GM19397 (cell line): ENCODE measurements around the gene INHBE.

Experiments used
- ATAC-seq: cut with Tn5 transposase; IDR thresholded peaks from one replicate; pipeline ENCODE4 v1.9.1; 2021; ENCODE audit warnings: mild to moderate bottlenecking, moderate library complexity; ENCODE audit not compliant: unreplicated experiment

INHBE gene

DNA sequence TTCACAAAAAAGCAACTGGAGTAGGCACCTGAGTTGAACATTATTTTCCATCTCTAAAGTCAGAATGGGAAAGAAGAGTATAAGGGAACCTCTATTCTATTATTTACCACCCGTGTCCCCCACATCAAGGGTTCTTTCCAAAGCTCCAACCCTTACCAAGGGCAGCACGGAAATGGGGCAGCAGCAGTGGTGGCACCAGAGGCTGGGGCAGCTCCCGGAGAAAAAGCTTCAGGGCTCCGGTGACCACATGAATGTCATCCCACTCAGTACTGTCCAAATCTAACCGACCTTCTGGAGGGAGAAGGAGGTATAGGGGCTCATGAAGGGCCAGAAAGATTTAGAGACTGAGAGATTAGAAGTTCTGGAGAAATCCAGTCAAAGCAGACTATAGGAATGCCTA, 18.8 kb downstream of the INHBE start:
- ATAC-seq, result no peak

DNA sequence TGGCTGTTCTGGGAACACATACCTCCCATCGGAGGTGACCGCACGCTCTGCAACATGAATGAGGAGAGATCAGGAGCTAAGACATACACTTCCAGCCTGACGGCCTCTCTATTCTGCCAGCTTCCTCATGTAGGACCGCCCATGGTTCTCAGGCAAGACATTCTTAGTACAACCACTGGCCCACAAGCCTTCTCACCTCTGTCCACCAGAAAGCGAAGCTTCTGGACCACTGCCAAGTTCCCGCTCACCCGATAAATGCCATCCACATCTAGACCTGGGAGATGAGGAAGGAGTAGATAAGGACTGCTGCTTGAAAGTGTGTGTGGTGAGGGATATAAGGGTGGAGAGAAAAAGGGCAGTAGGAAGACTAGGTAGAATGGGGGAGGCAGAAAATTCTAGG, 19.3 kb downstream of the INHBE start:
- ATAC-seq, result no peak

DNA sequence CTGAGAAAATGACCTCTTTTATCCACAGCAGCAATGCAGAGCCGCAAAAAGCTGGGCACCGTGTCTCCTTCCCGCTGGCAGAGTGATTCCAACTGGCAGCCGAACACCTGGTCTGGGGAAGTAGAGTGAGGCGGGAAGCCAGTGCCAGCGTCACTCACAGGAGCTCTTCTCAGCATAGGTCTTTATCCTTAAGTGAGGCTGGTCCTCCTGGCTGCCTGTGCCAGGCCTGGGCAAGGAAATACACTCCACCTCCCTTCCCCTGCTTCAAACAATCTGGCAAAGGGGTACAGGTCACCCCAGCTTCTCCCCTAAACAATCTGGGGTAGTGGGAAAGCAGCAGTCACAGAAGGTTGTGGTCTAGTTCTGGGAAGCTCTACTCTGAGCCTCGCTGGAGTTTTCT, 19.8 kb downstream of the INHBE start:
- ATAC-seq, result no peak

DNA sequence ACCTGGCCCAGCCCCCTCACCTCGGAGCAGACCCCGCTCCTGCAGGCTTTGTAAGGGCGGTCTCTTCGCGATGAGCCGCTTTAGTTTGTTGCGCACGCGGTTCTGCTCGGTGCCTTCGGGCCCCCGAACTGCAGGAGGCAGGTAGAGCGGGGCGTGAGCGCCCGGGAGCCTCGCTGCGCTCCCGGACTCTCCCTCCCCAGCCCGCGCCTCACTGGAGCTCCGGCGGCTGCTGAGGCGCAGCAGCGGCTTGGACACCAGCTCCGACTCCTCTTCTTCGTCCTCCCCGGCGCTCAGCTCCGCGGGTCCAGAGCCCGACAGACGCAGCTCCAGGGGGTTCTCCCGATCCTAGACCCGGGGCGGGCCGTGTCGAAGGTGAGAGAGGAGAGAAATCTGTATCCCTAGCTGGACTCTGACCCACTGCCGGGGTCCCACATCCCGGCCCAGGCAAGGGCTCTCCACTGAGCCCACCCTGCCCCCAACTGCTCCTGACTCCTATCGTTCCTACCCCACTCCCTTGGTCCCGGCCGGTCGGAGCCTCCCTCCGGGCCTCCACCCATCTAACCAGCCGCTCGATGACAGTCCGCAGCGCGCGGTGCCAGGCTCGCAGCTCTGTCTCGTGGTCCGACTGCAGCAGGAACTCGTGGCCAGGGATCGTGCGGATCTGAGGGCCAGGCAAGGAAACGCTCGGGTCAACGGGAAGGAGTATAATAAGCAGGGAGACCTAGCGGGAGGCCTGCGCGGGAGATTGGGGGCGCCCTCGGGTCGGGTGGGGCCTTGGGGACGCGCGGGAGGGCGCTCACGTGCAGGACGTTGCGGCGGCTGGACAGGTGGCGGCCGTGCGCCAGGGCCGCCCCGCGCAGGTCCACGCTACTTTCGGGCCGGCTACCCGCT, 20.4 kb downstream of the INHBE start:
- no peak for ATAC-seq

DNA sequence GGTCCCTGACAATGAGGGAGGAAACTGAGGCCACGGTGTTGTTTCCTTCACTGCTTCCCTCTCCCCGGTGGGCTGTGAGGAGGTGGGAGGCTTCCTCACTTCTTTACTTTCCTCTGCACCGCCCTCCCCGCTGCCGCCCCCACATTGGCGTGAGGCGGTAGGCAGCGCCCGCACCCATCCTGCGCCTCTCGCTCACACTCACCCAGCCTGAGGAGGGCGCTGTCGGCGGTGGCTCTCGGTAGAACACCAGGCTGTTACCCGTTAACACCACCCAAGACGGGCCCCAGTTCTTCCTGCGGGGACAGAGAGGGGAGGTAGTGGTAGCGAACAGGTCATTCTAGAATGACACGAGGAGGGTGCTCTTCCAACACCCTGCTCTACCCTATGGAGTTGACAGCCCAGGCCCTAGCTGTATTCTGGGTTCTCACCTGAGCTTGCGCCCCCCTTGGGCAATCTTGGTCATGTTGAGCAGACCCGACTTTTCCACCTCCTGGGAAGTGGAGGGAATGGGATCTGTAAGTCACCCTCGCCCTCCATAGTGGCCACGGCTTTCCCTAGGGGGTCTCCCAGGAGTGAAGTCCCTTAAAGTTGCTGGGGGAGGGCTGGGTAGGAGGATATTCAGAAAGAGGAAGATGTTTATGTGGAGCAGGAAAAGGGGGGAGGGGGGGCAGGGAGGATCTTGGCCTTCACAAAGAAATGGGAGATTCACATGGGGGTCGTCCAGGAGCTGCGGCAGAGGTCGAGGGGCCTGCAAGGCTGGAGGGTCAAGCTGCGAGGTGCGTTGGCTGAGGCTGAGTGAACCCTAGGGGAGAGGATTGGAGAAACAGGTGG, 21.3 kb downstream of the INHBE start:
- ATAC-seq, result no peak

DNA sequence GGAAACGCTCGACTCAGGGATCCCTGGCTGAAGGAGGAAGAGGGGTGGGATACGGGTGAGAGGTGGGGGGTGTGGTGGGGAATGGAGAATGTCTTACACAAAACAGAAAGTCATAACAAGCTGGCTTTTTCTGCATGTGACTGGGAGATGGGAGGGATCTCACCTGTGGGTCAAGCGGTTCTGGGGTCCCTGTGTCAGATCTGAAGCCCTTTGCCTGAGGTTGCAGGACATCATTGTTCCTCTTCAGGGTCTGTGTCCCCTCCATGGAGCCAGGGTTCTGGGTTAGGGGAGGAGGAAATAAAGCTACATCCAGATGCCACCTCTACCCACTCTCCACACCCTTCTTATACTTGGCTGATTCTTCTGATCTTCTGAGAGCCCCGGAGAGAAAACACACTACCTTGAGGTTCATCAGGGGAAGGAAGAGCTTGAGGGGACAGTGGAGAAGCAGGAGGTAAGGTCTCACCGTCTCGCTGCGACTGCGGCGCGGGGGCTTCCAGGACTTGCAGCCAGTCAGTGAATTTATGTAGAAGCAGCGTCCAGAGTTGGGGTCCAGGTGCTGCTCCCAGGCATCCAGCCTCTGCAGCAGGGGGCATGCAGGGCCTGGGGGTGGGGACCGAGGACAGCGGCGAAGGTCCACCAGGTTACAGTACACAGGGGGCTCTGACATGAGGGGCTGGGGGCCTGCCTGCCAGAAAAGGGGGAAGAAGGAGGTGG, 22.0 kb downstream of the INHBE start:
- ATAC-seq, result no peak

DNA sequence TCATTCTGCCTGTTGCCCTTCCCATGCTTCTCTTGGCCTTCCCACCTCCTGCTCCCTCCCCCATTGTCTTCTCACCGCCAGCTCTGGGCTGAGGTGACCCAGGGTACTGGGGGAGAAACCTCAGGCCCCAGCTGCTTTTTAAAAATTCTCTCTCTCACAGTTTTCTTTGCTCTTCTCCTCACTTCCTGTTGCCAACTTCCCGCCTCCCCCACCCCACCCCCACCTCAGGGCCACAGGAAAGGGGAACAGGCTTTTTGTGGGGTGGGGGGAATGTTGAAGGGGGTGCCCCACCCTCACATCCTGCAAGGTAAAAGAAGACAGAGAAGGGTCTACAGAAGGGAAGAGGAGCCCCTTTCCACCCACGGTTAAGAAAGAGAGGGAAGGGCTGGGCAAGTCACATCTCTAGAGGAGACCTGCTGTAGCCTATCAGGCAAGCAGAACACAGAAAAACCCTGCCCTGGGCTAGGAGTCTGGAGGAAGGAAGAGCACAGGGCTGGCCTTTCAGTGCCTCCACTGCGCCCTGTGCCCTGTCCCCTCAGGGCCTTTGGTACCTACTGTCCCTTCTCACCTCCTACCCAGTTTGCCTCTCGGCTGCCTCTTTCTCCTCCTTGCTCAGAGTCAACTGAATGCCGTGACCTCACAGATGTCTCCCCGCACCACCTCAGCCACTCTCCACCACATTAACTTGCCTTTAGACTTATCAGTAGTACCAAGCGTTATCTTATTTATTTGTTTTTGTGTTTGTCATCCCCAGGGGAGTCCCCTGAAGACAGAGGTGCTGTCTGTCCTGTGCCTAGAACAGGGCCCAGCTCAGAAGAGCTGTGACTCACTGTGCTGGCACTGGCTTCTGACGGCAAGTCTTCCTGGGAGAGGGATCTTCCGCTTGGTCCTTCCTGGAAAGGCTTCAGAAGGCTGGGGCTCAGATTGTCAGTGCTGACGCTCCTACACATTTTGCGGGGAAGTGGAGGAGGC, 22.9 kb downstream of the INHBE start:
- ATAC-seq, result no peak

DNA sequence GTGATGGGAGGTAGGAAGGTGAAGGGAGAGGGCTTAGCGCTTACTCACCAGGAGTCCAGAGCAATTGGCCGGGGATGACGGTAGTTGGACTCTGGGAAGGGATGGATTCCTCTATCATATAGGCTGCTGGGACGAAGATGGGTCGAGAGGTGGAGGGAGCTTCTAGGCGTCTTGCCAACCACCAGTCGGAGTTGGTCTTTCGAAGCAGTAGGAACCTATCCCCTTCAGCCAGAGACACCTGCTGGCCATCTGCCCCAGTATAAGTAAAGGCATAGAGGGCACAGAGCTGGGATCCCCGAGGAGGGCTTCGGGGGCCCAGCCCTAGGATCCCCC, 23.9 kb downstream of the INHBE start:
- no peak for ATAC-seq

DNA sequence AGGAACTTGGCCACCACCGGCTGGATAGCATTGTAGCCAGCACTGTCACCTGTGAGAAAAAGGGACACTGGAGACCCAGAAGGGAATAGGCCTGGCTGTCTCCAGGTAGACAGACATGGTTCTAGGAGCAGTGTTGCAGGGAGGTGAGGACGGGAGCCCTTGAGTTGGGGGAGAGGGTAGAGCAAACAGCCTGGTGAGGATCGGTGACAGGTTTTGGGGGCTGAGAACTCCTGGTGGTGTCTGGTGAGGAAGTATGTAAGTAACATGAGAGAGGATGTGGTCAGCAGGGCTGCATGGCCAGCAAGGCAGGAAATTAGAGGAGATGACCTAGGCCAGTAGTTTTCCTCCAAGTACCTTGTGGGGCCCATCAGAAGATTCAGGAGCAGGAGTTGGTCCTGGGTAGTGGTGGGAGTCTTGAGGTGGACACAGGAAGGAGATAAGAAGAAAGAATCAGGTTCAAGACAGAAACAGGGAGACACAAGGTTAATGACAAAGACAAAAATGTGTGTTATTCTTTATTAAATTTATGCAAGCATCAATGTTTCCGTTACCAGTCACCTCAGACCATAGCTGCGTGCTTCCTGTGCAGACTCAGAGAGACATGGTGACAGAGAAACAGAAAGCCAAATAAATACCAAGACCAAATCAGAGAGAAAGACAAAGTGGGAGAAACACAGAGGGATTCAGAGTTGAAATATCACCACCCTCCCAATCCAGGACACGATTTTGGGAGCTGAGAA, 24.4 kb downstream of the INHBE start, which contains the start of gene ARHGAP9:
ARHGAP9 (minus strand) TSS at position 491 of the 740 bp plus-strand sequence; CDS start at position 31, 460 bp downstream.
- peak; percentile 34 for ATAC-seq

DNA sequence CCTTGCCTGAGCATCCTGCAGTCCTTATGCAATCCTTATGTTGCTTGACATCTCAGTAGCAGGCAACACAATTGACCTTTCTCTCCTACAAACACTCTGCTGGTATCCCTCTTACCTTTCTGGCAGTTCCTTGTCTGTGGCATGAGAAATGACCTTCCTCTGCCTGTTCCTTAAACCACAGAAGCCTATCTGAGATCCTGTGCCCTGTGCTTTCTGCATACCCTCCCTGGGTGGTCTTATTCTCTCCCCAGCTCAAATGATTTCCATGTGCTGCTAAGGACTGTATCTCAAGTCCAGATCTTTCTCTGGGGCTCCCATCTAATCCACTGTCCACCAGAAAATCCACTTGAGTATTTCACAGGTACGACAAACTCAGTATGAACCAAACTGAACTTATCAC, 26.6 kb downstream of the INHBE start:
- ATAC-seq, result no peak

DNA sequence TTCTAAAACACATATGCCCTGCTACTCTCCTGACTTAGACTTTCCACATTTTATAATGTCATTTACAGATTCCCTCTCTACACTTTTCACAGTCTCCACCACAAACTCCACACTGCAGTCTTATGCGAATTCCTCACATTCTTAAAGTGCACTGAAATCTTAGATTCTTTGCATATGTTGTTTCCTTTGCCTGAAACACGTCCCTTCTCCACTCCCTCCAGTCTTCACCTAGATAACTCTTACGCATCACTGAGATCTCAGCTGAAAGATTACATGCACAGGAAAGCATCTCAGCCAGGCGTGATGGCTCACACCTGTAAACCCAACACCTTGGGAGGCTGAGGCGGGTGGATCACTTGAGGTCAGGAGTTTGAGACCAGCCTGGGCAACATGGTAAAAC, 28.4 kb downstream of the INHBE start:
- no peak for ATAC-seq

DNA sequence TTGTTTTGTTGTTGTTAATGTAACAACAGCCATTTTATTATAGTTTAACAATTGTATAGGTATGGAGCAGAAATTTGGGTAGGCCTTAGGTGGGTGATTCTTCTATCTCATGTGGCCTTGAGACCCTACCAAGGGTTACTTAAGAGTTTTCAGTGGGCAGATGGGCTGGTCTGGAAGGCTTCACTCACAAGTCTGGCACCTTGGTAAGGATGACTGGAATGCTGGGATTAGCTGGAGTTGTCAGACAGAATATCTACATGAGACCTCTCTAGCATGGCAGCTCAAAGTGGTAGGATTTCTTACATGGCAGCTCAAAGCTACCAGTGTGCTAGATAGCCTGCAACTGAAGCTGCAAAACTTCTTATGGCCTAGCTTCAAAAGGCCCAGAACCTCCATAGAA, 30.6 kb downstream of the INHBE start:
- ATAC-seq, result no peak

DNA sequence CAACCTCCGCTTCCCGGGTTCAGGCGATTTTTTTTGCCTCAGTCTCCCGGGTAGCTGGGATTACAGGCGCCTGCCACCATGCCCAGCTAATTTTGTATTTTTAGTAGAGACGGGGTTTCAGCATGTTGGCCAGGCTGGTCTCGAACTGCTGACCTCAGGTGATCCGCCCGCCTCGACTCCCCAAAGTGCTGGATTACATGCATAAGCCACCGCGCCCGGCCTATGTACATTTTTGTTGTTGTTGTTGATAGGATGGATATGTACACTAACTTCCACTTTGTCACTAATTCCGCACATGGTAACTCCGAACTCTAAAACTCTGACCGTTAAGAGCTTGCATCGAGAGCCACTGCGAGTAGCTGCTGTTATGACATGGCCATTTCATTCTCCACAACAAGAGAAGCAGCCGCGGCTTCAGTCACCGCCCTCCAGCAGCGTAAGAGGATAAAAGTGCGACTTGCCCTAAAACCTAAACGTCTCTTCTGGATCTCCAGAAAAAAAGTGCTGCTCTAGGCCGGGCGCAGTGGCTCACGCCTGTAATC, 32.0 kb downstream of the INHBE start:
- no peak for ATAC-seq

DNA sequence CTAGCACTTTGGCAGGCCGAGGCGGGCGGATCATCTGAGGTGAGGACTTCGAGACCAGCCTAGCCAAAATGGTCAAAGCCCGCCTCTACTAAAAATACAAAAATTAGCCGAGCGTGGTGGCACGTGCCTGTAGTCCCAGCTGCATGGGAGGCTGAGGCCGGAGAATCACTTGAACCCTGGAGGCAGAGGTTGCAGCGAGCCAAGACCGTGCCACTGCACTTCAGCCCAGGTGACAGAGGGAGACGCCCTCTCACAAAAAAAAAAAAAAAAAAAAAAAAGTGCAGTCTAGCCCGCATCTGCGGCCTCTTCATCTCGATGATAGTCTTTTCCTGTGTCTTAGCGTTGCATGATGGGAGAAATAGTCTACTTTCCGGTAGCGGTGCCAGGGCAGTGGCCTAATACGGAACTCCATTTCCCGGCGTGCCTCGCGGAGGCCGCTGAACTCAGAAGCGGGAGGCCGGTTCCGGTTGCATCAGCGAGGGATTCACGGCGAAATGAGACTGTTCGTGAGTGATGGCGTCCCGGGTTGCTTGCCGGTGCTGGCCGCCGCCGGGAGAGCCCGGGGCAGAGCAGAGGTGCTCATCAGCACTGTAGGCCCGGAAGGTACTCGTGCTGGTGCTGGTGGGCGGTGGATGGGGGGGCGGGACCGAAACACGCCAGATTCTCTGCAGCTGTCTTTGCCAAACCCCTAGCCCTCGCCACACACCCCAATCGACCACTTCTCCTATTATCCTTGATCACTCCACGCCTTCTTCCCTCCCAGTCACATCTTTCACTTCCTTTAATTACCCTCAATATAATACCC, 32.7 kb downstream of the INHBE start, which contains the start of gene MARS1:
MARS1 (plus strand) TSS at position 472 of the 805 bp plus-strand sequence; CDS start at position 495, 23 bp downstream.
- peak; percentile 97 for ATAC-seq

DNA sequence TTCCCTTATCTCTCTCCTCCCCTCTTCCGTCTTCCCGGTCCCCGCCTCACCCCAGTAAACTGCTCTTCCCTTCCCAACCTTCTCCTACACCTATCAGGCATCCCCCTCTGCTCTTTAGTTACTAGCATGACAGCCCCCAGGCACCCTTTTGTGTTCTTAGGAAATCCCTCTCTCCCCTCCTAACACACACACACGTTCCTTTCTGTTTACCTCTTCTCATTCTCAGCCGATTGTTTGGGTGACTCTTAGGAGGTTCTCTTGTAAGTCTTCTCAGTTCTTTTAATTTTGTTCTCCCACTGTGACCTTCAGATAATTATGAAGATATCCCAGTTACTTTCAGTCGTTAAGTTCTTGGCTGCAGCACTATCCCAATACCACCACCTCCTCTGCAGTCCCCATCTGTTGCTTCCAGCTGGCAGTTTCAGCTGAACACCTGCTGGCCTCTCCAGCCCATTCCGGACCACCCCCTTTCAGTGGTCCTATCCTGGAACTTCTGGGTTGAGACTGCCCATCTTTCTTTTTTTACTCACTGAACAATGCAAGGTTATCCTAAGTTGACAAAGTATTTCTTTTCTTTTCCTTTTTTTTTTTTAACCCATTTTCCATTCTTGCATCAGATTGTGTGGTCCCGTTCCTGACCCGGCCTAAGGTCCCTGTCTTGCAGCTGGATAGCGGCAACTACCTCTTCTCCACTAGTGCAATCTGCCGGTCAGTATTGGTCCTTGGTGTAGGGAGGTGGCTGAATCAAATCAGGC, 33.5 kb downstream of the INHBE start:
- ATAC-seq, result no peak

DNA sequence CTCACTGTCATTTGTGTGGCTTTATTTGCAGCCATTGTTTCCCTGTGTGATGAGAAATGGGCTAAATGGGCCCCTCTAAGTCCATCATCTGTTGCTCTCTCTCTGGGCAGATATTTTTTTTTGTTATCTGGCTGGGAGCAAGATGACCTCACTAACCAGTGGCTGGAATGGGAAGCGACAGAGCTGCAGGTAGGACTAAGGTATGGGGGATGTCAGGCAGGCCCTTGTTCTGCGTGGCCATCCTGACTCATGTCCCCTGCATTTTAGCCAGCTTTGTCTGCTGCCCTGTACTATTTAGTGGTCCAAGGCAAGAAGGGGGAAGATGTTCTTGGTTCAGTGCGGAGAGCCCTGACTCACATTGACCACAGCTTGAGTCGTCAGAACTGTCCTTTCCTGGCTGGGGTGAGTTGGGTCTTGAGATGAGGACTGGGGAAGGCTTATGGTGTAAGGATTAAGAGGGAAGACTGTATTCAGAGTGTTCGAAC, 34.1 kb downstream of the INHBE start:
- no peak for ATAC-seq

DNA sequence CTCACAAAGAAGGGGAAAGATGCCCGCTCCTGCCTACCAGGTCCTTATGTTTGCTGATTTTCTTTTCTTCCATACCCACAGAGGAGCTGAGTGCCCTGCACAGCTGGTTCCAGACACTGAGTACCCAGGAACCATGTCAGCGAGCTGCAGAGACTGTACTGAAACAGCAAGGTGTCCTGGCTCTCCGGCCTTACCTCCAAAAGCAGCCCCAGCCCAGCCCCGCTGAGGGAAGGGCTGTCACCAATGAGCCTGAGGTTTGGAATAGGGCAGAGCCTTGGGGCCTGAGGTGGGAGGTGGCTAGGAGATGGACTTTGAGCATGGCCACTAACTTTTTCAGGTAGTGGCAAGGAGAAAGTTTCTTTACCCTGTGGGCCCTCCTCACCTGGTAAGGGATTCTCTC, 35.0 kb downstream of the INHBE start:
- no peak for ATAC-seq
